ENCODE measurements around the gene HOXD10. TPM values are rescaled to one million over a fixed set of nuclear protein-coding genes. Genes with fewer than 3 reads are reported as not detected.

HOXD10 gene
- total and polyA plus RNA-seq, 2 experiments from 2014 or later = not detected

- no peaks in the 10 kb centered on the region for H3K36me3 Mint-ChIP-seq (ENCODE audit: low read depth)
These were observed 10.6 kb downstream of the HOXD10 start for GRCh38 chr2:176126929-176127773.

More at GRCh38 chr2:176126929-176127773, 10.6 kb downstream of the HOXD10 start:
- peaks cover 95% of the 10 kb centered on the region for H3K27me3 Mint-ChIP-seq (ENCODE audit: insufficient read depth, low read depth, poor library complexity)
- Histone ChIP-seq H3K9me2 (ENCODE audit: insufficient read depth) (no peaks in the 10 kb centered on the region), H4K20me1 (replicated peaks; ENCODE audit: insufficient read depth) (peaks cover 35% of the 10 kb centered on the region), H3F3A (replicated peaks; ENCODE audit: low read depth) (peaks cover 49% of the 10 kb centered on the region; the same call in 1 of the 2 replicates), H3K4me2 (no peak overlapping the region), H3K27ac (ENCODE audit: low read depth) (no peak overlapping the region), H3K4me1 (ENCODE audit: insufficient read depth) (peaks cover 8% of the 10 kb centered on the region), H2AFZ (no peak overlapping the region), H3K4me3 (no peak overlapping the region), H3K27me3 (ENCODE audit: insufficient read depth) (peaks cover 100% of the 10 kb centered on the region), H3K79me2 (replicated peaks; ENCODE audit: insufficient read depth) (no peaks in the 10 kb centered on the region), H3K36me3 (ENCODE audit: insufficient read depth) (no peaks in the 10 kb centered on the region)
- TF ChIP-seq CREB1 (CRISPR knock-in tag; IDR thresholded peaks at IDR 0.05; ENCODE audit: low read depth) (no peak), EZH2phosphoT487 (IDR thresholded peaks at IDR 0.05; ENCODE audit: unreplicated experiment) (peak; percentile 51), NANOG (IDR thresholded peaks at IDR 0.05; ENCODE audit: borderline replicate concordance) (no peak), JUNB (IDR thresholded peaks at IDR 0.05; ENCODE audit: unreplicated experiment) (no peak), ZNF331 (CRISPR knock-in tag; IDR thresholded peaks at IDR 0.05; ENCODE audit: low read depth) (no peak), EZH2 (IDR thresholded peaks at IDR 0.05; ENCODE audit: low read depth, unreplicated experiment) (peak; percentile 45), ZNF114 (CRISPR knock-in tag; IDR thresholded peaks at IDR 0.05) (no peak), CTCF (conservative IDR thresholded peaks at IDR 0.05; ENCODE audit: low read depth in 2 of 2) (peak; percentile 79 to 96), ZNF462 (CRISPR knock-in tag; IDR thresholded peaks at IDR 0.05) (no peak)
- no peak overlapping the region for H3K27ac Mint-ChIP-seq
- H3K4me3 Mint-ChIP-seq = no peak overlapping the region; the same call in 2 of the 3 replicates
- DNase-seq (ENCODE audit: low spot score) = peak; percentile 78
- ATAC-seq = no peak
- peaks cover 15% of the 10 kb centered on the region; the same call in 2 of the 3 replicates for H3K9me3 Mint-ChIP-seq
- peaks cover 27% of the 10 kb centered on the region for H3K4me1 Mint-ChIP-seq

Measured in GM23338 (cell line).